Measurements from ENCODE around the gene CABP5.
"Not testable (repeated sequence)": the region's sequence is repeated elsewhere in the genome, so short reads cannot be mapped to it uniquely, and the experiment has no call there.

Gene CABP5

GRCh38 chr19:48043675-48044258 lies at the start of gene CABP5:
CABP5 (minus strand) TSS chr19:48044079; CDS start chr19:48043922, 157 bp downstream.
- no peak within 1 kb of the TSS for H3K9ac ChIP-seq (ENCODE audit: low read length in 5 of 5)
- H3K4me1 ChIP-seq (ENCODE audit: control insufficient read depth in 5 of 5, insufficient read depth in 5 of 5, low read length in 5 of 5) = no peaks in the 10 kb centered on the region
- H3K36me3 ChIP-seq (ENCODE audit: control insufficient read depth in 5 of 5, insufficient read depth in 5 of 5, low read length in 5 of 5) = peaks cover 0 to 16% (median 10%) of the 10 kb centered on the region in 5 donors
- peaks cover 0 to 2% (median 0%) of the 10 kb centered on the region in 5 donors for H3K9me3 ChIP-seq (ENCODE audit: control insufficient read depth in 5 of 5, low read length in 5 of 5)
- H3K4me3 ChIP-seq (ENCODE audit: low read depth in 1 of 5, low read length in 5 of 5) = no peak within 1 kb of the TSS
- H3K27ac ChIP-seq (ENCODE audit: low read depth, low read length) = no peak within 1 kb of the TSS
- H3K27me3 ChIP-seq (ENCODE audit: control insufficient read depth in 5 of 5, insufficient read depth in 4 of 5, low read length in 5 of 5) = peaks cover 4 to 15% (median 7%) of the 10 kb centered on the region in 5 donors

- not testable (repeated sequence) for H3K27ac ChIP-seq (ENCODE audit: low read depth, low read length); H3K4me3 ChIP-seq (ENCODE audit: low read depth in 1 of 5, low read length in 5 of 5); H3K27me3 ChIP-seq (ENCODE audit: control insufficient read depth in 5 of 5, insufficient read depth in 4 of 5, low read length in 5 of 5); H3K9ac ChIP-seq (ENCODE audit: low read length in 5 of 5); H3K4me1 ChIP-seq (ENCODE audit: control insufficient read depth in 5 of 5, insufficient read depth in 5 of 5, low read length in 5 of 5)
- peaks cover 7 to 35% (median 29%) of the 10 kb centered on the region in 5 donors for H3K36me3 ChIP-seq (ENCODE audit: control insufficient read depth in 5 of 5, insufficient read depth in 5 of 5, low read length in 5 of 5)
- peaks cover 0 to 17% (median 9%) of the 10 kb centered on the region in 5 donors for H3K9me3 ChIP-seq (ENCODE audit: control insufficient read depth in 5 of 5, low read length in 5 of 5)
Observed at GRCh38 chr19:48091111-48091718, 47.3 kb upstream of the CABP5 start.

- Histone ChIP-seq H3K27ac (ENCODE audit: low read depth, low read length) (no peak overlapping the region), H3K27me3 (ENCODE audit: control insufficient read depth in 5 of 5, insufficient read depth in 4 of 5, low read length in 5 of 5) (no peaks in the 10 kb centered on the region), H3K4me3 (ENCODE audit: low read depth in 1 of 5, low read length in 5 of 5) (no peak overlapping the region), H3K9me3 (ENCODE audit: control insufficient read depth in 5 of 5, low read length in 5 of 5) (peaks cover 0 to 17% (median 9%) of the 10 kb centered on the region in 5 donors), H3K9ac (ENCODE audit: low read length in 5 of 5) (no peak overlapping the region), H3K4me1 (ENCODE audit: control insufficient read depth in 5 of 5, insufficient read depth in 5 of 5, low read length in 5 of 5) (peaks cover 0 to 8% (median 6%) of the 10 kb centered on the region in 5 donors), H3K36me3 (ENCODE audit: control insufficient read depth in 5 of 5, insufficient read depth in 5 of 5, low read length in 5 of 5) (peaks cover 7 to 26% (median 22%) of the 10 kb centered on the region in 5 donors)
Observed at GRCh38 chr19:48090281-48090802, 46.5 kb upstream of the CABP5 start.

GRCh38 chr19:48088991-48089390 lies 45.1 kb upstream of the CABP5 start:
- H3K36me3 ChIP-seq (ENCODE audit: control insufficient read depth in 5 of 5, insufficient read depth in 5 of 5, low read length in 5 of 5) = peaks cover 0 to 16% (median 10%) of the 10 kb centered on the region in 5 donors
- H3K9ac ChIP-seq (ENCODE audit: low read length in 5 of 5); H3K27me3 ChIP-seq (ENCODE audit: control insufficient read depth in 5 of 5, insufficient read depth in 4 of 5, low read length in 5 of 5); H3K9me3 ChIP-seq (ENCODE audit: control insufficient read depth in 5 of 5, low read length in 5 of 5); H3K27ac ChIP-seq (ENCODE audit: low read depth, low read length); H3K4me1 ChIP-seq (ENCODE audit: control insufficient read depth in 5 of 5, insufficient read depth in 5 of 5, low read length in 5 of 5); H3K4me3 ChIP-seq (ENCODE audit: low read depth in 1 of 5, low read length in 5 of 5): not testable (repeated sequence)

DNA sequence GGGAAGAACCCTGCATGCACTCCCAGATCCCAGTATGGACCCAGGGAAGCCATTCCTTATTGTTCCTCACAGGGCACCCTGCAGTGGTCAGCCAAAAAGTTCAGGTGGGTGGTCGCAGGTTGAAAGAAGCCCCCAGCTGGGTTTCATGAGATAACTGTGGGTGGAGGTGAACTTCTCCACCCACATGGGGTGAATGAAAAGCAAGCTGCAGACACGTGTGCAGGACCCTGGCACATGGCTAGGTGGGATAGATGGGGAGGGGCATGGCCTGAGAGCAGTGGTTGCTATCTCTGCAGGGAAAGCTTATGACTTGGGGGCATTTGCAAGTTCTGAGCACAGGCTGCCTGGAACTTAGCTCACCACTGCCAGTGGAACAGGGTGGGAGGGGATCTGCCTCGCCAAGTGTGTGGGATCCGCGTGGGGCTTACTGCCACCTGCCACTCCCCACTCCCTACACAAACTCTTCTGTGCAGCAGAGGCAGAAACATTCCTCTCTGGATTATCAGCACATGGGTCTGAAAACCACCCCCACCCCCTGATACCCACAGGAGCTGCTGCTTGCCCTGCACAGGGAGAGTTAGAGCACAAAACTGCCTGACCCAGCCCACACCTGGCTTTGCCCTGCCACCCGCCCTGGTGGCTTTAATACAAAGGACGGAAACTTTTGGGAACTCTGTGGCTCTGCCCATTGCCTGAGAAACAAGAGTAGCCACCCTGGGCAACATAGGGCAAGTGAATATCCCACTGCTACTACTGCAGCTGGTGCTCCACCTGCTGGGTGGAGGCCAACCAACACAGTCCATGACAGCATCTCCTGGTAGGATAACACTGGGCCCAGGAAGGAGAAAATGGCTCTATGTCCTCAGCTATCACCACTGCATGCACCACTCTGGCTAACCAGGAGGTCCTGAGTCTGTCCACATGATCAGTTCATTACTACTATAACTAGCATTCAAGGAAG lies 42.3 kb upstream of the CABP5 start:
- Histone ChIP-seq H3K4me3 (ENCODE audit: low read depth in 1 of 5, low read length in 5 of 5) (no peak overlapping the region), H3K9ac (ENCODE audit: low read length in 5 of 5) (no peak overlapping the region), H3K36me3 (ENCODE audit: control insufficient read depth in 5 of 5, insufficient read depth in 5 of 5, low read length in 5 of 5) (peaks cover 0 to 5% (median 3%) of the 10 kb centered on the region in 5 donors), H3K27ac (ENCODE audit: low read depth, low read length) (no peak overlapping the region), H3K9me3 (ENCODE audit: control insufficient read depth in 5 of 5, low read length in 5 of 5) (peaks cover 0 to 5% (median 0%) of the 10 kb centered on the region in 5 donors), H3K27me3 (ENCODE audit: control insufficient read depth in 5 of 5, insufficient read depth in 4 of 5, low read length in 5 of 5) (no peaks in the 10 kb centered on the region), H3K4me1 (ENCODE audit: control insufficient read depth in 5 of 5, insufficient read depth in 5 of 5, low read length in 5 of 5) (peaks cover 0 to 8% (median 6%) of the 10 kb centered on the region in 5 donors)

DNA sequence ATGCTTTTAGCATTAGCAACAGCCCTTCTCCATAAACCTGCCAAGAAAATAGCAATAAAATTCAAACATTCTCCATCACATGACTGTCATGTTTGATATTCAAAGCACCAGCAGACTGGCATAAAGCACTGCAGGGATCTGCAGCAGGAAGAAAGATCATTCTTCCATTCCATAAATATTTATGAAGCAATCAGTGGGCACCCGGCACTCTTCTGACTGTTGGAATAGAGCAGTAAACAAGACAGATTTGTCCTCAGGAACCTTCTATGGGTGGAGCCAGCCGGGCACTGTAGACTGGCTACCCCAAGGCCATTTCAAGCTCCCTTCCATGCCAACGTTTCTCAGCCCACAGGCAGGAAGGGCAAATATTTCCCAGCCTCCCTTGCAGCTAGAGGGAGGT lies 41.2 kb upstream of the CABP5 start:
- H3K27ac ChIP-seq (ENCODE audit: low read depth, low read length) = no peak overlapping the region
- peaks cover 0 to 2% (median 0%) of the 10 kb centered on the region in 5 donors for H3K9me3 ChIP-seq (ENCODE audit: control insufficient read depth in 5 of 5, low read length in 5 of 5)
- no peak overlapping the region for H3K4me3 ChIP-seq (ENCODE audit: low read depth in 1 of 5, low read length in 5 of 5)
- H3K4me1 ChIP-seq (ENCODE audit: control insufficient read depth in 5 of 5, insufficient read depth in 5 of 5, low read length in 5 of 5) = peaks cover 0 to 4% (median 1%) of the 10 kb centered on the region in 5 donors
- no peaks in the 10 kb centered on the region for H3K27me3 ChIP-seq (ENCODE audit: control insufficient read depth in 5 of 5, insufficient read depth in 4 of 5, low read length in 5 of 5)
- H3K36me3 ChIP-seq (ENCODE audit: control insufficient read depth in 5 of 5, insufficient read depth in 5 of 5, low read length in 5 of 5) = peaks cover 0 to 5% (median 3%) of the 10 kb centered on the region in 5 donors
- no peak overlapping the region for H3K9ac ChIP-seq (ENCODE audit: low read length in 5 of 5)

DNA sequence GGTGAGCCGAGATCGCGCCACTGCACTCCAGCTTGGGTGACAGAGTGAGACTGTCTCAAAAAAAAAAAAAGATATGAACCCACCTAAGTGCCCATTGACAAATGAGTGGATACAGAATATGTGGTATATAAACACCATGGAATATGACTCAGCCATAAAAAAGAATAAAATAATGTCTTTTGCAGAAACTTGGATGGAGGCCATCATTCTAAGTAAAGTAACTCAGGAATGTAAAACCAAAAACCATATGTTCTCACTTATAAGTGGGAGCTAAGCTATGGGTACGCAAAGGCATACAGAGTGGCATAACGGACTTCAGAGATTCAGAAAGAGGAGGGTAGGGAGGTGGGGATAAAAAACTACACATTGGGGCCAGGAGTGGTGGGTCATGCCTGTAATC lies 37.2 kb upstream of the CABP5 start:
- Histone ChIP-seq H3K9ac (ENCODE audit: low read length in 5 of 5) (no peak overlapping the region), H3K4me1 (ENCODE audit: control insufficient read depth in 5 of 5, insufficient read depth in 5 of 5, low read length in 5 of 5) (no peaks in the 10 kb centered on the region), H3K27me3 (ENCODE audit: control insufficient read depth in 5 of 5, insufficient read depth in 4 of 5, low read length in 5 of 5) (no peaks in the 10 kb centered on the region), H3K27ac (ENCODE audit: low read depth, low read length) (no peak overlapping the region), H3K9me3 (ENCODE audit: control insufficient read depth in 5 of 5, low read length in 5 of 5) (peaks cover 0 to 2% (median 0%) of the 10 kb centered on the region in 5 donors), H3K4me3 (ENCODE audit: low read depth in 1 of 5, low read length in 5 of 5) (no peak overlapping the region), H3K36me3 (ENCODE audit: control insufficient read depth in 5 of 5, insufficient read depth in 5 of 5, low read length in 5 of 5) (peaks cover 0 to 15% (median 3%) of the 10 kb centered on the region in 5 donors)

DNA sequence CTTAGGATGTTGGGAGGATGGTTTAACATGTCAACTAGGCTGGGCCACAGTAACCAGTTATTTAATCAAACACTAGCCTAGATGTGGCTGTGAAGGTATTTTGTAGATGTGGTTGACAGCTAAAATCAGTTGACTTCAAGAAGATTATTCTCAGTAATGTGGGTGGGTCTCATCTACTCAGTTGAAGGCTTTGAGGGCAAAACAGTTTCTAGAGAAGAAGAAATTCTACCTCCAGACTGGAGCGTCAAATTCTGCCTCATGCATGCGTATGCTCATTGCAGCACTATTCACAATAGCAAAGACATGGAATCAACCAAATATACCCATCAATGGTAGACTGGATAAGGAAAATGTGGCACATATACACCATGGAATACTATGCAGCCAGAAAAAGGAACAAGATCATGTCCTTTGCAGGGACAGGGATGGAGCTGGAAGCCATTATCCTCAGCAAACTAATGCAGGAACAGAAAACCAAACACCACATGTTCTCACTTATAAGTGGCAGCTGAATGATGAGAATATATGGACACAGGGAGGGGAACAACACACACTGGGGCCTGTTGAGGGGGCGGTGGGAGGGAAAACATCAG lies 26.4 kb upstream of the CABP5 start:
- H3K9me3 ChIP-seq (ENCODE audit: control insufficient read depth in 5 of 5, low read length in 5 of 5); H3K9ac ChIP-seq (ENCODE audit: low read length in 5 of 5); H3K4me3 ChIP-seq (ENCODE audit: low read depth in 1 of 5, low read length in 5 of 5); H3K27ac ChIP-seq (ENCODE audit: low read depth, low read length); H3K27me3 ChIP-seq (ENCODE audit: control insufficient read depth in 5 of 5, insufficient read depth in 4 of 5, low read length in 5 of 5); H3K4me1 ChIP-seq (ENCODE audit: control insufficient read depth in 5 of 5, insufficient read depth in 5 of 5, low read length in 5 of 5): not testable (repeated sequence)
- peaks cover 2 to 33% (median 16%) of the 10 kb centered on the region in 5 donors for H3K36me3 ChIP-seq (ENCODE audit: control insufficient read depth in 5 of 5, insufficient read depth in 5 of 5, low read length in 5 of 5)

DNA sequence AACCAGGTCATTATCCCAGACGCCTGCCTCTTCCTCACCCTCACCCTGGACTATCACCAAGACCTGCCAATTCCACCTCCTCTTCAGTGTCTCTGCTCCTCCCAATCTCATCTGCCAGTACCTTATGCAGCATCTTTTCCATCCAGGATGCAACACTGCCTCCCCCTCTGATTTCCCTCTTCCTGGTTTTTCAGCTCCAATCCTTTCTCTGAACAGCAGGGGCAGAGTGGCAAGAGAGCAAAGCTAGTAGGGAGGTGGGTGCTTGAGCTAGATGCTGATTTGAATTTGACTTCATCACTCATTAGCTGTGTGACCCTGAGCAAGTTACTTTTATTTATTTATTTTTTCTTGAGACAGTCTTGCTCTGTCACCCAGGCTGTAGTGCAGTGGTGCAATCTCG lies 25.6 kb upstream of the CABP5 start:
- Histone ChIP-seq H3K9ac (ENCODE audit: low read length in 5 of 5) (no peak overlapping the region), H3K4me3 (ENCODE audit: low read depth in 1 of 5, low read length in 5 of 5) (no peak overlapping the region), H3K27ac (ENCODE audit: low read depth, low read length) (no peak overlapping the region), H3K9me3 (ENCODE audit: control insufficient read depth in 5 of 5, low read length in 5 of 5) (no peaks in the 10 kb centered on the region), H3K4me1 (ENCODE audit: control insufficient read depth in 5 of 5, insufficient read depth in 5 of 5, low read length in 5 of 5) (no peaks in the 10 kb centered on the region), H3K27me3 (ENCODE audit: control insufficient read depth in 5 of 5, insufficient read depth in 4 of 5, low read length in 5 of 5) (no peaks in the 10 kb centered on the region), H3K36me3 (ENCODE audit: control insufficient read depth in 5 of 5, insufficient read depth in 5 of 5, low read length in 5 of 5) (peaks cover 0 to 33% (median 13%) of the 10 kb centered on the region in 5 donors)

All from subcutaneous abdominal adipose tissue (tissue), 5 donors.